NCI-H1694 treated with DMSO at 0.1 percent for 48 hours (cell line): ENCODE results near the gene NT5C1A.

Experiments
- DNase-seq: peaks from one replicate; lab custom pipeline; 2025; lab: John Stamatoyannopoulos, UW

NT5C1A gene

GRCh38 chr1:39671793-39672550 is at the start of gene NT5C1A:
NT5C1A (minus strand) TSS chr1:39672107; CDS start chr1:39672038, 69 bp downstream.
- DNase-seq: peak; percentile 100

GRCh38 chr1:39721664-39722063 is 49.8 kb upstream of the NT5C1A start:
- DNase-seq: no peak

- peak; percentile 100 for DNase-seq
These were observed 48.4 kb upstream of the NT5C1A start for GRCh38 chr1:39720094-39720999.

GRCh38 chr1:39717809-39718208 is 45.9 kb upstream of the NT5C1A start:
- no peak for DNase-seq

DNA sequence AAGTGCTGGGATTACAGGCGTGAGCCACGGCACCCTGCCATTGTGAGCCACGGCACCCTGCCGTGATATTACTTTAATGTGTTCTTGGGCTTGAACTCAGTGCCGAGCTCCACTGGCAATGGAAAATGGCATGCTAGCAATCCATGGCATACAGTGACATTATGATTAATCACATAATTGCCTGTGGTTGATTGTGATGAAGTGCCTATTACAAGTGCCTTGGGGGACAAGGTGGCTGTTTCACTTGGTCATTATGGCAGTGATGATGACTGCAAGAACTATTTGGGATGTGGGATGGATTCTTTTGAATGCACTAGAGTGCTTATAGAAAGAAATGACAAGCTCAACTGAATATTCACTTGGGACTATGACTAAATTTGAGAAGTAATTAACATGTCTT is 41.6 kb upstream of the NT5C1A start:
- DNase-seq: no peak

DNA sequence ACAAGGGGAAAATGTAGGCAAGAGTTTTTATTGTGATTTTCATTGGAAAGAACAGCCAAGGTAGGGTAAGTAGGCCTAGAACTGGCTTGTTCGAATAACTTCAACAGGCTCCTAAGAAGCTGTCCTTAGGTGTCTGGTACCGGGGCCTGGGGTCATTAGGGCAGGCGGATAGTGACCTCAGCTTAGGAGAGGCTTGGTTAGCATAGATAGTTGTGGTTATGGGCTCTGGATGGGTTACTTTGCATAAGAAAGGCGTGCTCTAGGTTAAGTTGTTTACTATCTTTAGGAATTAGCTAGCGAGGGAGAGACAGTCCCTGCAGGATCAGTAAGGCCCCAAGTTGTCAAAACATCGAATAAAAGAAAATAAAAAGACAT is 40.0 kb upstream of the NT5C1A start:
- DNase-seq: no peak

DNA sequence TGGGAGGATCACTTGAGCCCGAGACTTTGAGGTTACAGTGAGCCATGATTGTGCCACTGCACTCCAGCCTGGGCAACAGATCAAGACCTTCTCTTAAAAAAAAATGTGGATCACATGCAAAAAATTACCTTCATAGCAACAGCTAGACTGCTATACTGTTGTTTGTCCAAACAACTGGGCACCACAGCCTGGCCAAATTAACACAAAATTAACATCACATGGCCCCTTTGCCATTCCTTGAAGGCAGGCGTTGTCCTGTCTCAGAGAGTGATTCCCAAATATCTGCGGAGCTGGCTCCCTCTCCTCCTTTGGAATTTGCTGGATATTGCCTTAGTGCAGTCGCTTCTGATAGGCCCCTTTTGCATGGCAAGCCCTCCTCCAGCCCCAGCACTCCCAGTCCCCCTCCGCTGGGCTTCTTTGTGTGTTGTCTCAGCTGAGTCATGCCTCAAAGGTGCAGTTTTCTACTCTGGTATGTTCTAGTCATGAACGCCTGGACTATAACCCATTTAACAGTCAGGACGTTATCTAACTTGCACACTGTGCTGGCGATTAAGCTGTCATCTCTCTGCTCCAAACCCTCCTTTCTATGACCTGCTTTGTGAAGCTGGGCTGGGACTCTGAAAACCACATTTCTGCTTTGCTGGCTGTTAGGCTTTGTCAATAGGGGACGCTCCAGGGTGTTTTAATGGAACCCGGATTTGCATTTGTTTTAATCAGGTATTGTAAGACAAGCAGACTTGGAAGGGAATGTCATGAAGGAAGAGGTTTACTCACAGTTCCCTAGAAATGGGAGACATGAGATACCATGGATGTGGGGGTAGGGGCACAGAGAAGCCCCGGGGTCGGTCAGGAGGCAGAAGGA is 39.4 kb upstream of the NT5C1A start:
- no peak for DNase-seq

DNA sequence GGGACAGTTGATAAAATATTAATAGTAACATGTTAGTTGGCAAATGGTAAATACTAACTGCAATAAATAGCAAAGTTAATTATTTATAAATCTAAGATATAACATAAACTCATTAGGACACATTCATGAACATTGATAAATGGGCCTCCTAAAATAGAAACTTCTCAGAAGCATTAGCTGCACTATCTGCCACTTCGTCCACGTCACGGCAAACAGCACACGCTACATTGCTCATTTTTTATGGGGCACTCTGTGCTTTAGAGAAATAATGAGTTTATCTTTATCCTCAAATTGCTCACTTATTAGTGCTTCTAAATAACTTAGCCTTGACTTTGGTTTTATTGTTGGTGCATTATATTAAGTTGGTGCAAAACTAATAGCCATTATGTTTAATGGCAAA is 35.6 kb upstream of the NT5C1A start:
- DNase-seq: no peak

GRCh38 chr1:39704757-39705156 is 32.9 kb upstream of the NT5C1A start:
- no peak for DNase-seq

GRCh38 chr1:39701049-39701439 is 29.1 kb upstream of the NT5C1A start:
- no peak for DNase-seq

GRCh38 chr1:39700348-39700747 is 28.4 kb upstream of the NT5C1A start:
- DNase-seq: no peak

GRCh38 chr1:39699419-39699818 is 27.5 kb upstream of the NT5C1A start:
- no peak for DNase-seq

DNA sequence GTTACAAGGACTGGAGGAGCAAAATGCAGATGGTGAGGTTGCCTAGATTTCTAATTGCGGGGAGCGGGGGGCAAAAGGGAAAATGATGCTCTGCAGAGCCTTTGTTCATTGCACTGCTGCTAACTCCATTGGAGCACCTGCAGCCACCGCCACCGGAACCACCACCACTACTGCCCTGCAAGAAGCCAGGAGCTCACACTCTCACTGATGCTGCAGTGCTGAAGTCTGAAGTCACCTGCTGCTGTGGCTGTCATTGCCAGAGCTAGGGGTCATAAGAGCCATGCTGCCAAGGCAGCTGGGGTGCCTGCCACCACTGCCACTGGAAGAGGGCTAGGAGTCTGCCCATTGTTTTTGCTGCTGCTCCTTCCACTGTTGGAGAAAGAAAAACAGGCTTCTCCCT is 26.7 kb upstream of the NT5C1A start:
- DNase-seq: no peak

DNA sequence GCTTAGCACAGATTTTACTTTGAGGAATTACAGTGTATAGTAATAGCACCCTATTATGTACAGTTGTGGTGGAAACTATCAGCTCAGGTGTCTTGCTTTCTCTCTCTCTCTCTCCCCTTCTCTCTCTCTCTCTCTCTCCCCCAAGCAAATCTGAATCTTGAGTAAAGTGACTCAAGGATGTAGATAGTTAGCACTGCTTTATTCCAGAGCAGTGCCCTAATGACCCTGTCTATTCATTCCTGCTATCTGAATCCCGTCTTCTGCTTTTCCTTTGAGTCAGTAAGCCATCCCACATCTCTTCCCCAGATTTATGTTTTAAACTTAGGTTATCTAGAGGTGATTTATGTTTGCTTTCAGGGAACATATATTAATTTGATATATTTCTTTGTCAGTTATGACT is 24.5 kb upstream of the NT5C1A start:
- no peak for DNase-seq

DNA sequence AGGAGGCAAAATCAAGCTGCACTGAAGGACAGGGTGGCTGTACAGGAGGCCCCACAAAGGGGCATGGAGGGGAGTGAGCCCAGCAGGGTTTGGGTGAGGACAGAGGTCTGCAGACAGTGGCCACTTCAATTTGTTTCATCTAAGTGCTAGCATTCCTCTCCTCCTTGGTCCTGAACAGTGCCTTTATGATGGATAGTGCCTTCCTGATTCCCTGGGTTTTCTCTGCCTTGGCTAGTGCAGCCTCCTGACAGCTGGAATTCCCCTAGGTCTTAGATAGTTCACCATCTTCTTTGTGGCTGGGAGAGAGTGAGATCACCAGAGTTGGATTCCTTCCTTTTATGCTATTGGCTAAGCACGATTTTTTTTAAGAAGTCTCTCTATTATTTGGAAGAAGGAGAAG is 23.1 kb upstream of the NT5C1A start:
- DNase-seq: no peak

GRCh38 chr1:39694026-39694425 is 22.1 kb upstream of the NT5C1A start:
- DNase-seq: no peak

- DNase-seq: no peak
These were observed 20.5 kb upstream of the NT5C1A start for GRCh38 chr1:39692152-39693074.

DNA sequence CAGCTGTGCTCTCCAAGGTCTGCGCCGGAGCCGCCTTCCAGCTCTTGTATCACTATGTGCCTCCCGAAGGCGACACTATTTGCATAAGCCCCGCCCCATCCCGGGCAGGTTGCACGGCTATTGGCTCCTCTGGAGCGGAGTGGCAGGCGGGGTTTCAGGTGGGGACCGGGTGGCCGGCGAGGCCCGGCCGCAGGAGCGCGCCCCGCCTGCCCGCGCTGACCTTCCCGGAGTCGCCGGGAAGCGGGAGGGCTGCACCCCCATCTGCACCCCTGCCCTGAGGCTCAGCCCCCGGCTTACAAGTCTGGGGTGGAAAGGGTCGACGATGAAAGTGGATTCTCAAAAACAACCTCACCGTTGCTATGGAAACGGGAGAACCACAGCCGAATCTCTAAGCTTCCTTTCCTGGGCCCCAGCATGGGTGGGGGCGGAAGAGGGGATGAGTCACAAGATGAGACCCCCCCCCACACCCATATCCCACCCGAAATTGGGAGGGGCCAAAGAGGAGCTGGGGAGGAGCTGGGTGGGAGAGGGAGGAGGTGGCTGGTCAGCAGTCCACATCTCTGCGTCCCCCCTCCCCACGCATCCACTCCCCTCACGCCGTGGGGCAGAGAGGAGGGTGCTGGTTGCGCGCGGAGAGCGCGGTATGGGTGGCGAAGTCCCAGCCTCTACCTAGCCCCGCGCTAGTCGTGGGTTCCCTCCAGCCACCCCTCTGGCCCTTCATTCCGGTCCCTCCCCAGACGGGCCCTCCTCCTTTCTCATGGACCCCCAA is 19.7 kb upstream of the NT5C1A start, which contains the start of gene HPCAL4:
Gene HPCAL4, minus strand, starts transcription at position 51 of the 769 bp plus-strand sequence. CDS start 6,830 bp downstream, outside the sequence.
- peak; percentile 100 for DNase-seq

GRCh38 chr1:39690794-39691382 is 19.0 kb upstream of the NT5C1A start:
- no peak for DNase-seq

DNA sequence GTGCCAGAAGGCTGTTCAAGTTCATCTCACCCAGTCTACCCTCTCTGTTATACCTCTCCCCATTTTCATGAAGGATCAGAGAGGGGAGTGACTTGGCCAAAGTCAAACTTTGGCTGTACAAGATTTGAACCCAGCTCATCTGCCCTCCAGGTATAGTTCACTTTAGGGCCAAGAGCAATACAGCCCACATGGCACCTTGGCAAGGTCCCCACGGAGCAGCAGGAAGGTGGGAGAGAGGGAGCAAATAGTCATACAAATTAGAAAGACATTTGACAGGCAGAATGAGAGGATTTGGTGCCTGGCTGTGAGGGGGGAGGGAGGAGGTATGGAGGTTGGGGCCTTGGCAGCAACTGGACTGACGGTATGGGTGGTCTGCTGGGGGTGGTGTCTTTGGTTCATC is 18.3 kb upstream of the NT5C1A start:
- DNase-seq: no peak
